ENCODE data around the gene SERTAD3.

The SERTAD3 gene

GRCh38 chr19:40472516-40472915 is 28.4 kb upstream of the SERTAD3 start:
- TF ChIP-seq, protein P1, sequence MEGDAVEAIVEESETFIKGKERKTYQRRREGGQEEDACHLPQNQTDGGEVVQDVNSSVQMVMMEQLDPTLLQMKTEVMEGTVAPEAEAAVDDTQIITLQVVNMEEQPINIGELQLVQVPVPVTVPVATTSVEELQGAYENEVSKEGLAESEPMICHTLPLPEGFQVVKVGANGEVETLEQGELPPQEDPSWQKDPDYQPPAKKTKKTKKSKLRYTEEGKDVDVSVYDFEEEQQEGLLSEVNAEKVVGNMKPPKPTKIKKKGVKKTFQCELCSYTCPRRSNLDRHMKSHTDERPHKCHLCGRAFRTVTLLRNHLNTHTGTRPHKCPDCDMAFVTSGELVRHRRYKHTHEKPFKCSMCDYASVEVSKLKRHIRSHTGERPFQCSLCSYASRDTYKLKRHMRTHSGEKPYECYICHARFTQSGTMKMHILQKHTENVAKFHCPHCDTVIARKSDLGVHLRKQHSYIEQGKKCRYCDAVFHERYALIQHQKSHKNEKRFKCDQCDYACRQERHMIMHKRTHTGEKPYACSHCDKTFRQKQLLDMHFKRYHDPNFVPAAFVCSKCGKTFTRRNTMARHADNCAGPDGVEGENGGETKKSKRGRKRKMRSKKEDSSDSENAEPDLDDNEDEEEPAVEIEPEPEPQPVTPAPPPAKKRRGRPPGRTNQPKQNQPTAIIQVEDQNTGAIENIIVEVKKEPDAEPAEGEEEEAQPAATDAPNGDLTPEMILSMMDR (IDR thresholded peaks at IDR 0.05; ENCODE audit: low read depth, low read length, poor library complexity, severe bottlenecking), result no peak
- no peak for TF ChIP-seq EZH2phosphoT487 (IDR thresholded peaks at IDR 0.05; ENCODE audit: borderline replicate concordance, low read length)
- H3K27me3 ChIP-seq (ENCODE audit: control insufficient read depth, low read length), result peaks cover 2% of the 10 kb centered on the region; the same call in 1 of the 2 replicates

DNA sequence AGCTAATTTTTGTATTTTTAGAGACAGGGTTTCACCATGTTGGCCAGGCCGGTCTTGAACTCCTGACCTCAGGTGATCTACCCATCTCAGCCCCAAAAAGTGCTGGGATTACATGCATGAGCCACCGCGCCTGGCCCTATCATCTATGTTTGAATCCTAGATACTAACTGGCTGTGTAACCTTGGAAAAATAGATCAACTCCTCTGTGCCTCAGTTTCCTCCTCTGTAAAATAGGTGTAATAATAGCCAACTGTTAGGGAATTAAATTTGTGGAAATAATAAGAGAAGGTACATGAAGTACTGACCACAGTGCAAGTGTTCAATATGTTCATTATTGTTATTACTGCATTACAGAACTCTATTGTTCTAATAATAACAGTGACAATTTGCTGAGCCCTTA is 27.0 kb upstream of the SERTAD3 start:
- H4K20me1 ChIP-seq (ENCODE audit: control insufficient read depth, insufficient read depth, low read depth, low read length), result no peaks in the 10 kb centered on the region
- H3K27me3 ChIP-seq (ENCODE audit: control insufficient read depth, low read length), result peaks cover 12% of the 10 kb centered on the region
- no peak for TF ChIP-seq EZH2phosphoT487 (IDR thresholded peaks at IDR 0.05; ENCODE audit: borderline replicate concordance, low read length)
- TF ChIP-seq, protein P1 (IDR thresholded peaks at IDR 0.05; ENCODE audit: low read depth, low read length, poor library complexity, severe bottlenecking), result no peak
- H3K27ac ChIP-seq (ENCODE audit: low read depth, low read length), result no peak overlapping the region
- H3K36me3 ChIP-seq (ENCODE audit: control insufficient read depth, low read length), result no peaks in the 10 kb centered on the region
- no peaks in the 10 kb centered on the region for H3F3A ChIP-seq (ENCODE audit: control insufficient read depth, insufficient read depth)
- no peaks in the 10 kb centered on the region for H3K79me2 ChIP-seq (ENCODE audit: control insufficient read depth, low read length)
- peaks cover 7% of the 10 kb centered on the region for H3K4me1 ChIP-seq (ENCODE audit: control insufficient read depth, low read length)
- no peaks in the 10 kb centered on the region for H3K9me3 ChIP-seq (ENCODE audit: control insufficient read depth, insufficient read depth, low read length)
- no peaks in the 10 kb centered on the region for H3K9me2 ChIP-seq (replicated peaks; ENCODE audit: control insufficient read depth, low read length)
- no peak overlapping the region for H3K4me3 ChIP-seq (ENCODE audit: low read length)
- H3K4me2 ChIP-seq (ENCODE audit: low read length), result no peak overlapping the region

More at GRCh38 chr19:40472516-40472915, 28.4 kb upstream of the SERTAD3 start:
- Histone ChIP-seq H4K20me1 (ENCODE audit: control insufficient read depth, insufficient read depth, low read depth, low read length) (no peaks in the 10 kb centered on the region), H3K9me3 (ENCODE audit: control insufficient read depth, insufficient read depth, low read length) (no peaks in the 10 kb centered on the region), H3K36me3 (ENCODE audit: control insufficient read depth, low read length) (no peaks in the 10 kb centered on the region), H3K4me3 (ENCODE audit: low read length) (no peak overlapping the region), H3K27ac (ENCODE audit: low read depth, low read length) (no peak overlapping the region), H3K9me2 (replicated peaks; ENCODE audit: control insufficient read depth, low read length) (no peaks in the 10 kb centered on the region), H3K4me1 (ENCODE audit: control insufficient read depth, low read length) (no peaks in the 10 kb centered on the region), H3K4me2 (ENCODE audit: low read length) (no peak overlapping the region), H3K79me2 (ENCODE audit: control insufficient read depth, low read length) (no peaks in the 10 kb centered on the region), H3F3A (ENCODE audit: control insufficient read depth, insufficient read depth) (no peaks in the 10 kb centered on the region)

DNA sequence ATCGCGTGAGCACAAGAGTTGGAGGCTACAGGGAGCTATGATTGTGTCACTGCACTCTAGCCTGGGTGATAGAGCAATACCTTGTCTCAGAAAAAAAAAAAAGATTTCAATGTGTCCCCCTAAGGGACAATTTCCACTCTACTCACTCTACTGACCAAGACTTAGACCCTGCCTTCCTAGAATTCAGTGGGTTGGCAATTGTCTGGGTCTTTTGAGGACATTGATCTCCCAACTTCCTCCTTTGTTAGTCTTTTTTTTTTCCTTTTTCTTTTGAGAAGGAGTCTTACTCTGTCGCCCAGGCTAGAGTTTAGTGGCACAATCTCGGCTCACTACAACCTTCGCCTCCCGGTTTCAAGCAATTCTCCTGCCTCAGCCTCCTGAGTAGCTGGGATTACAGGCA is 24.9 kb upstream of the SERTAD3 start:
- TF ChIP-seq EZH2phosphoT487 (IDR thresholded peaks at IDR 0.05; ENCODE audit: borderline replicate concordance, low read length), result no peak
- TF ChIP-seq, protein P1 (IDR thresholded peaks at IDR 0.05; ENCODE audit: low read depth, low read length, poor library complexity, severe bottlenecking), result no peak

More for the DNA sequence above, 24.9 kb upstream of the SERTAD3 start:
- Histone ChIP-seq H3K4me2 (ENCODE audit: low read length) (no peak overlapping the region), H3K4me1 (ENCODE audit: control insufficient read depth, low read length) (peaks cover 23% of the 10 kb centered on the region), H3K27me3 (ENCODE audit: control insufficient read depth, low read length) (peaks cover 13% of the 10 kb centered on the region), H3K79me2 (ENCODE audit: control insufficient read depth, low read length) (no peaks in the 10 kb centered on the region), H3K36me3 (ENCODE audit: control insufficient read depth, low read length) (no peaks in the 10 kb centered on the region), H3K9me2 (replicated peaks; ENCODE audit: control insufficient read depth, low read length) (no peaks in the 10 kb centered on the region), H3K9me3 (ENCODE audit: control insufficient read depth, insufficient read depth, low read length) (no peaks in the 10 kb centered on the region), H3K4me3 (ENCODE audit: low read length) (no peak overlapping the region), H3K27ac (ENCODE audit: low read depth, low read length) (no peak overlapping the region), H4K20me1 (ENCODE audit: control insufficient read depth, insufficient read depth, low read depth, low read length) (no peaks in the 10 kb centered on the region), H3F3A (ENCODE audit: control insufficient read depth, insufficient read depth) (no peaks in the 10 kb centered on the region)

All from DOHH2 (cell line).